HepG2 (cell line): ENCODE measurements around the gene DEFB129. TPM values are rescaled to one million over a fixed set of nuclear protein-coding genes. Genes with fewer than 3 reads are reported as not detected.

Experiments
- CENPT ChIP-seq: sonication (generic); formaldehyde crosslinking; IDR thresholded peaks from 2 replicates; pipeline ENCODE4 v1.8.0; 2022; ENCODE audit warnings: low read depth, mild to moderate bottlenecking, moderate library complexity, missing genetic modification reagents
- HNF1B ChIP-seq: sonication (generic); formaldehyde crosslinking; IDR thresholded peaks from 2 replicates; pipeline ENCODE4 v1.5.1; 2020; ENCODE audit warnings: mild to moderate bottlenecking, moderate library complexity, missing genetic modification reagents
- ISX ChIP-seq: sonication (generic); formaldehyde crosslinking; conservative IDR thresholded peaks from 2 replicates; pipeline ENCODE4 v1.5.0; 2020; ENCODE audit warnings: missing genetic modification reagents
- LBX2 ChIP-seq: sonication (generic); formaldehyde crosslinking; IDR thresholded peaks from 2 replicates; pipeline ENCODE4 v1.5.0; 2020; ENCODE audit warnings: missing genetic modification reagents, mild to moderate bottlenecking, borderline replicate concordance
- MXI1 ChIP-seq: IDR thresholded peaks from 3 replicates; pipeline ENCODE4 v1.6.1; 2012; ENCODE audit warnings: low read depth, low read length, inconsistent platforms, borderline replicate concordance
- NFE2L2 ChIP-seq: fragments of 150-350 bp; IDR thresholded peaks from 2 replicates; pipeline ENCODE4 v1.6.1; 2014; ENCODE audit warnings: low read length
- NR2F2 ChIP-seq: IDR thresholded peaks from 2 replicates; pipeline ENCODE4 v1.6.1; 2012; ENCODE audit warnings: low read depth, inconsistent platforms, borderline replicate concordance
- RARG ChIP-seq: sonication (generic); formaldehyde crosslinking; IDR thresholded peaks from 2 replicates; pipeline ENCODE4 v1.4.0; 2020; ENCODE audit warnings: low read depth, mild to moderate bottlenecking, missing genetic modification reagents
- RXRB ChIP-seq: IDR thresholded peaks from 2 replicates; pipeline ENCODE4 v1.6.1; 2016; ENCODE audit warnings: borderline replicate concordance, missing genetic modification reagents, missing compliant biosample characterization
- ZNF264 ChIP-seq: sonication (generic); formaldehyde crosslinking; IDR thresholded peaks from 2 replicates; pipeline ENCODE4 v1.4.0; 2020; ENCODE audit warnings: missing genetic modification reagents
- ZNF274 ChIP-seq: sonication (generic); formaldehyde crosslinking; IDR thresholded peaks from 2 replicates; pipeline ENCODE4 v1.5.1; 2020; ENCODE audit warnings: mild to moderate bottlenecking, missing genetic modification reagents
- ZNF30 ChIP-seq: sonication (generic); formaldehyde crosslinking; IDR thresholded peaks from 2 replicates; pipeline ENCODE4 v1.5.0; 2020; ENCODE audit warnings: mild to moderate bottlenecking, missing genetic modification reagents
- ZNF34 ChIP-seq: sonication (generic); formaldehyde crosslinking; IDR thresholded peaks from 2 replicates; pipeline ENCODE4 v1.4.0; 2020; ENCODE audit warnings: mild to moderate bottlenecking, missing genetic modification reagents, borderline replicate concordance
- ZNF720 ChIP-seq: sonication (generic); formaldehyde crosslinking; IDR thresholded peaks from 2 replicates; pipeline ENCODE4 v1.4.0; 2020; ENCODE audit warnings: missing genetic modification reagents
- ZSCAN31 ChIP-seq: sonication (generic); formaldehyde crosslinking; IDR thresholded peaks from 2 replicates; pipeline ENCODE4 v1.5.0; 2020; ENCODE audit warnings: low read depth, mild to moderate bottlenecking, missing genetic modification reagents
- polyA plus RNA-seq, 8 experiments: library from polyadenylated mRNA; depleted of rRNA in 3 of 8; stranded (reverse) in 7 of 8; unstranded in 1 of 8; fragments of >200 nt; fragmentation: Illumina TruSeq in 4 of 8; extraction: Trizol in 4 of 8; gene quantifications; 2 replicates each; pipeline versions ENCODE4 v1.2.1 to v1.2.3, GENCODE V29; 2011 to 2016; ENCODE audit warnings: low read depth in 4 of 8, missing spikeins in 1 of 8, mixed read lengths in 1 of 8; ENCODE audit not compliant: insufficient read depth in 1 of 8
- total RNA-seq, 5 experiments: library from RNA; depleted of rRNA; stranded (reverse); fragments of >200 nt; fragmentation: Illumina TruSeq; extraction: Trizol; gene quantifications; 2 replicates each; pipeline ENCODE4 v1.2.3, GENCODE V29; 2016; ENCODE audit warnings: low read depth in 1 of 5
- TF ChIP-seq, protein P1 (sequence below): IDR thresholded peaks from 2 replicates; pipeline ENCODE4 v1.6.1; 2016; ENCODE audit warnings: missing genetic modification reagents, missing compliant biosample characterization
- TF ChIP-seq, protein P2 (sequence below): sonication (generic); formaldehyde crosslinking; IDR thresholded peaks from 2 replicates; pipeline ENCODE4 v1.8.0; 2022; ENCODE audit warnings: missing genetic modification reagents, mild to moderate bottlenecking, inconsistent platforms, borderline replicate concordance
- TF ChIP-seq, protein P3 (sequence below), 2 experiments: sonication (generic) in 1 of 2; formaldehyde crosslinking in 1 of 2; IDR thresholded peaks; 2 replicates each; pipeline versions ENCODE4 v1.6.1 to v1.9.0; 2014 to 2022; ENCODE audit warnings: antibody characterized with exemption in 1 of 2, borderline replicate concordance in 1 of 2, inconsistent platforms in 1 of 2, low read depth in 1 of 2, missing genetic modification reagents in 1 of 2
- TF ChIP-seq, protein P4 (sequence below): conservative IDR thresholded peaks from 2 replicates; pipeline ENCODE4 v1.6.1; 2018; ENCODE audit warnings: missing genetic modification reagents

The DEFB129 gene
- total and polyA plus RNA-seq, 2 of the 13 experiments (the other 11 are each of a cell fraction or from before 2014, with no cell fraction given) = not detected

DNA sequence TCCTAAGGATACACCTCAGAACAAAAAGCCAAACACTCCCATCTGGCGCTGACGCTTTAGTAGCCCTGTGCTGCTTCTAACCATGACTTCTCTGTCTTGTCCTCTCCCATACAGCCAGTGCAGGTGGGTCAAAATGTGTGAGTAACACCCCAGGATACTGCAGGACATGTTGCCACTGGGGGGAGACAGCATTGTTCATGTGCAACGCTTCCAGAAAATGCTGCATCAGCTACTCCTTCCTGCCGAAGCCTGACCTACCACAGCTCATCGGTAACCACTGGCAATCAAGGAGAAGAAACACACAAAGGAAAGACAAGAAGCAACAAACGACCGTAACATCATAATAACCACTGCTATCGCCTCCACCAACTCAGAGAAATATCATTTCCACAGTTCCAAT is 31.9 kb downstream of the DEFB129 start (continued):
- TF ChIP-seq NR2F2 = no peak
- TF ChIP-seq ZSCAN31 (CRISPR knock-in tag) = no peak
- TF ChIP-seq NFE2L2 = no peak; the same call in 1 of the 2 replicates
- TF ChIP-seq MXI1 = peak; percentile 29; the same call in 1 of the 3 replicates
- 0 out of 2 replicates have a peak, but pooled peaks have one; percentile 12 for TF ChIP-seq RXRB (CRISPR knock-in tag)
- no peak for TF ChIP-seq ZNF274 (CRISPR knock-in tag)
- TF ChIP-seq ISX (CRISPR knock-in tag) = no peak
- TF ChIP-seq, protein P1, sequence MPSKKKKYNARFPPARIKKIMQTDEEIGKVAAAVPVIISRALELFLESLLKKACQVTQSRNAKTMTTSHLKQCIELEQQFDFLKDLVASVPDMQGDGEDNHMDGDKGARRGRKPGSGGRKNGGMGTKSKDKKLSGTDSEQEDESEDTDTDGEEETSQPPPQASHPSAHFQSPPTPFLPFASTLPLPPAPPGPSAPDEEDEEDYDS = 0 out of 2 replicates have a peak, but pooled peaks have one; percentile 11
- no peak; the same call in 1 of the 2 replicates for TF ChIP-seq HNF1B (CRISPR knock-in tag)
- no peak for TF ChIP-seq LBX2 (CRISPR knock-in tag)
- TF ChIP-seq ZNF30 (CRISPR knock-in tag) = no peak
- TF ChIP-seq CENPT (CRISPR knock-in tag) = no peak
- no peak for TF ChIP-seq RARG
- TF ChIP-seq, protein P2, sequence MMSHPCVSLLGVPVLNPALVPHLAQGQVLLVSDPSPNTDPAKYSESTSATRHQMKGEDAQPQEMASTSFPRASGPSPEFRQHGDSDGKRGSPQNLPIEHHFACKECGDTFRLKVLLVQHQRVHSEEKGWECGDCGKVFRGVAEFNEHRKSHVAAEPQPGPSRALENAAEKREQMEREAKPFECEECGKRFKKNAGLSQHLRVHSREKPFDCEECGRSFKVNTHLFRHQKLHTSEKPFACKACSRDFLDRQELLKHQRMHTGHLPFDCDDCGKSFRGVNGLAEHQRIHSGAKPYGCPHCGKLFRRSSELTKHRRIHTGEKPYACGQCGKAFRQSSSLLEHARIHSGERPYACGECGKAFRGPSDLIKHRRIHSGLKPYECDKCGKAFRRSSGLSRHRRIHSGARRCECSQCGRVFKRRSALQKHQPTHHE (CRISPR knock-in tag) = no peak
- TF ChIP-seq, protein P3, sequence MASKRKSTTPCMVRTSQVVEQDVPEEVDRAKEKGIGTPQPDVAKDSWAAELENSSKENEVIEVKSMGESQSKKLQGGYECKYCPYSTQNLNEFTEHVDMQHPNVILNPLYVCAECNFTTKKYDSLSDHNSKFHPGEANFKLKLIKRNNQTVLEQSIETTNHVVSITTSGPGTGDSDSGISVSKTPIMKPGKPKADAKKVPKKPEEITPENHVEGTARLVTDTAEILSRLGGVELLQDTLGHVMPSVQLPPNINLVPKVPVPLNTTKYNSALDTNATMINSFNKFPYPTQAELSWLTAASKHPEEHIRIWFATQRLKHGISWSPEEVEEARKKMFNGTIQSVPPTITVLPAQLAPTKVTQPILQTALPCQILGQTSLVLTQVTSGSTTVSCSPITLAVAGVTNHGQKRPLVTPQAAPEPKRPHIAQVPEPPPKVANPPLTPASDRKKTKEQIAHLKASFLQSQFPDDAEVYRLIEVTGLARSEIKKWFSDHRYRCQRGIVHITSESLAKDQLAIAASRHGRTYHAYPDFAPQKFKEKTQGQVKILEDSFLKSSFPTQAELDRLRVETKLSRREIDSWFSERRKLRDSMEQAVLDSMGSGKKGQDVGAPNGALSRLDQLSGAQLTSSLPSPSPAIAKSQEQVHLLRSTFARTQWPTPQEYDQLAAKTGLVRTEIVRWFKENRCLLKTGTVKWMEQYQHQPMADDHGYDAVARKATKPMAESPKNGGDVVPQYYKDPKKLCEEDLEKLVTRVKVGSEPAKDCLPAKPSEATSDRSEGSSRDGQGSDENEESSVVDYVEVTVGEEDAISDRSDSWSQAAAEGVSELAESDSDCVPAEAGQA (IDR thresholded peaks at IDR 0.05; ENCODE audit: low read depth) = no peak
- TF ChIP-seq, protein P3 (CRISPR knock-in tag; IDR thresholded peaks at IDR 0.05; ENCODE audit: borderline replicate concordance) = no peak
- no peak for TF ChIP-seq ZNF720 (CRISPR knock-in tag)
- TF ChIP-seq ZNF264 (CRISPR knock-in tag) = no peak
- 0 out of 2 replicates have a peak, but pooled peaks have one; percentile 60 for TF ChIP-seq ZNF34 (CRISPR knock-in tag)
- TF ChIP-seq, protein P4, sequence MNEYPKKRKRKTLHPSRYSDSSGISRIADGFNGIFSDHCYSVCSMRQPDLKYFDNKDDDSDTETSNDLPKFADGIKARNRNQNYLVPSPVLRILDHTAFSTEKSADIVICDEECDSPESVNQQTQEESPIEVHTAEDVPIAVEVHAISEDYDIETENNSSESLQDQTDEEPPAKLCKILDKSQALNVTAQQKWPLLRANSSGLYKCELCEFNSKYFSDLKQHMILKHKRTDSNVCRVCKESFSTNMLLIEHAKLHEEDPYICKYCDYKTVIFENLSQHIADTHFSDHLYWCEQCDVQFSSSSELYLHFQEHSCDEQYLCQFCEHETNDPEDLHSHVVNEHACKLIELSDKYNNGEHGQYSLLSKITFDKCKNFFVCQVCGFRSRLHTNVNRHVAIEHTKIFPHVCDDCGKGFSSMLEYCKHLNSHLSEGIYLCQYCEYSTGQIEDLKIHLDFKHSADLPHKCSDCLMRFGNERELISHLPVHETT (CRISPR knock-in tag) = no peak
